Activated naive CD4-positive, alpha-beta T cell treated with anti-CD3 and anti-CD28 coated beads, Interleukin-2, amount 50 U/mL, for 24 hours (primary cell): Measurements from ENCODE around the gene INSRR.
A peak's percentile ranks its signal among the peaks of the same experiment; 100 is the strongest.

Experiments used
- H3K27ac Mint-ChIP-seq: one replicate; pipeline ENCODE4 v1.8.0; 2021; ENCODE audit warnings: mild to moderate bottlenecking, mixed read lengths
- H3K27me3 Mint-ChIP-seq: one replicate; pipeline ENCODE4 v1.8.0; 2021; ENCODE audit warnings: mixed read lengths
- H3K36me3 Mint-ChIP-seq: one replicate; pipeline ENCODE4 v1.8.0; 2021; ENCODE audit warnings: mixed read lengths
- H3K4me1 Mint-ChIP-seq: one replicate; pipeline ENCODE4 v1.8.0; 2021; ENCODE audit warnings: mixed read lengths
- H3K4me3 Mint-ChIP-seq: one replicate; pipeline ENCODE4 v1.8.0; 2021; ENCODE audit warnings: mild to moderate bottlenecking, mixed read lengths
- H3K9me3 Mint-ChIP-seq: one replicate; pipeline ENCODE4 v1.8.0; 2021; ENCODE audit warnings: mixed read lengths

Gene INSRR

GRCh38 chr1:156804572-156805243, 54.2 kb downstream of the INSRR start:
- Mint-ChIP-seq H3K27me3 (no peaks in the 10 kb centered on the region), H3K27ac (no peak overlapping the region), H3K36me3 (peaks cover 13% of the 10 kb centered on the region), H3K9me3 (no peaks in the 10 kb centered on the region), H3K4me3 (no peak overlapping the region), H3K4me1 (peaks cover 27% of the 10 kb centered on the region)

- H3K27ac Mint-ChIP-seq: no peak overlapping the region
Observed at GRCh38 chr1:156804026-156804425, 54.9 kb downstream of the INSRR start.

GRCh38 chr1:156803086-156803851, 55.6 kb downstream of the INSRR start:
- peaks cover 13% of the 10 kb centered on the region for H3K36me3 Mint-ChIP-seq
- peaks cover 22% of the 10 kb centered on the region for H3K4me1 Mint-ChIP-seq
- no peak overlapping the region for H3K27ac Mint-ChIP-seq
- H3K9me3 Mint-ChIP-seq: no peaks in the 10 kb centered on the region
- H3K27me3 Mint-ChIP-seq: no peaks in the 10 kb centered on the region
- H3K4me3 Mint-ChIP-seq: no peak overlapping the region

More at GRCh38 chr1:156804026-156804425, 54.9 kb downstream of the INSRR start:
- H3K4me3 Mint-ChIP-seq: no peak overlapping the region
- H3K36me3 Mint-ChIP-seq: peaks cover 13% of the 10 kb centered on the region
- no peaks in the 10 kb centered on the region for H3K27me3 Mint-ChIP-seq
- H3K9me3 Mint-ChIP-seq: no peaks in the 10 kb centered on the region
- peaks cover 27% of the 10 kb centered on the region for H3K4me1 Mint-ChIP-seq

GRCh38 chr1:156802421-156802935, 56.4 kb downstream of the INSRR start:
- Mint-ChIP-seq H3K4me3 (no peak overlapping the region), H3K36me3 (peaks cover 6% of the 10 kb centered on the region), H3K27ac (peak overlapping the region; percentile 61), H3K9me3 (no peaks in the 10 kb centered on the region), H3K27me3 (no peaks in the 10 kb centered on the region), H3K4me1 (peaks cover 15% of the 10 kb centered on the region)

- H3K4me3 Mint-ChIP-seq: no peak overlapping the region
- peaks cover 3% of the 10 kb centered on the region for H3K36me3 Mint-ChIP-seq
- H3K4me1 Mint-ChIP-seq: peaks cover 8% of the 10 kb centered on the region
- H3K9me3 Mint-ChIP-seq: no peaks in the 10 kb centered on the region
- H3K27me3 Mint-ChIP-seq: no peaks in the 10 kb centered on the region
- H3K27ac Mint-ChIP-seq: peak overlapping the region; percentile 61
Observed at GRCh38 chr1:156801409-156802121, 57.4 kb downstream of the INSRR start.

- peaks cover 4% of the 10 kb centered on the region for H3K4me1 Mint-ChIP-seq
- H3K27ac Mint-ChIP-seq: peak overlapping the region; percentile 37
- H3K9me3 Mint-ChIP-seq: no peaks in the 10 kb centered on the region
- peaks cover 9% of the 10 kb centered on the region for H3K36me3 Mint-ChIP-seq
- no peak overlapping the region for H3K4me3 Mint-ChIP-seq
- no peaks in the 10 kb centered on the region for H3K27me3 Mint-ChIP-seq
Observed at GRCh38 chr1:156797212-156797871, 61.6 kb downstream of the INSRR start.

- H3K27ac Mint-ChIP-seq: no peak overlapping the region
- H3K27me3 Mint-ChIP-seq: no peaks in the 10 kb centered on the region
- H3K4me3 Mint-ChIP-seq: no peak overlapping the region
- H3K36me3 Mint-ChIP-seq: peaks cover 9% of the 10 kb centered on the region
- H3K9me3 Mint-ChIP-seq: no peaks in the 10 kb centered on the region
- no peaks in the 10 kb centered on the region for H3K4me1 Mint-ChIP-seq
Observed at GRCh38 chr1:156796340-156797097, 62.4 kb downstream of the INSRR start.

GRCh38 chr1:156795787-156796186, 63.1 kb downstream of the INSRR start:
- Mint-ChIP-seq H3K27ac (no peak overlapping the region), H3K27me3 (no peaks in the 10 kb centered on the region)

GRCh38 chr1:156795374-156795733, 63.6 kb downstream of the INSRR start:
- peaks cover 9% of the 10 kb centered on the region for H3K36me3 Mint-ChIP-seq
- H3K4me3 Mint-ChIP-seq: no peak overlapping the region
- no peaks in the 10 kb centered on the region for H3K9me3 Mint-ChIP-seq

More at GRCh38 chr1:156795787-156796186, 63.1 kb downstream of the INSRR start:
- Mint-ChIP-seq H3K36me3 (peaks cover 9% of the 10 kb centered on the region), H3K4me3 (no peak overlapping the region), H3K4me1 (no peaks in the 10 kb centered on the region), H3K9me3 (no peaks in the 10 kb centered on the region)

GRCh38 chr1:156794506-156795373, 64.2 kb downstream of the INSRR start:
- Mint-ChIP-seq H3K4me1 (peaks cover 1% of the 10 kb centered on the region), H3K36me3 (peaks cover 9% of the 10 kb centered on the region), H3K27ac (no peak overlapping the region)

More at GRCh38 chr1:156795374-156795733, 63.6 kb downstream of the INSRR start:
- no peaks in the 10 kb centered on the region for H3K27me3 Mint-ChIP-seq
- no peak overlapping the region for H3K27ac Mint-ChIP-seq
- no peaks in the 10 kb centered on the region for H3K4me1 Mint-ChIP-seq

More at GRCh38 chr1:156794506-156795373, 64.2 kb downstream of the INSRR start:
- no peak overlapping the region for H3K4me3 Mint-ChIP-seq
- no peaks in the 10 kb centered on the region for H3K9me3 Mint-ChIP-seq
- H3K27me3 Mint-ChIP-seq: no peaks in the 10 kb centered on the region
